H1 (cell line): ENCODE data around the gene GPR150. TPM values are rescaled to one million over a fixed set of nuclear protein-coding genes. Genes with fewer than 3 reads are reported as not detected.

Source experiments
- CTCF ChIA-PET: fragments of 300-600 bp; sonication (Branson Sonifier 250); formaldehyde crosslinking; loops from one replicate; lab custom pipeline; 2021; ENCODE audit not compliant: partially characterized antibody; lab: Charles Lee
- POLR2A ChIA-PET: fragments of 300-600 bp; sonication (Branson Sonifier 250); formaldehyde crosslinking; loops from one replicate; lab custom pipeline; 2021; ENCODE audit warnings: inconsistent platforms; ENCODE audit not compliant: partially characterized antibody; lab: Charles Lee
- DNase-seq, 2 experiments: peaks; one replicate each; pipeline versions ENCODE4 v3.0.0 to v3.0.0-alpha.2; 2010 to 2022; ENCODE audit warnings: low spot score in 2 of 2, low read depth in 1 of 2, mixed read lengths in 1 of 2
- FAIRE-seq: peaks from 2 replicates; lab custom pipeline; 2011; peaks lifted over from hg19 to GRCh38; lab: Jason Lieb, UNC
- H2AFZ ChIP-seq: 2 replicates; pipeline ENCODE4 v1.8.1; 2012; ENCODE audit warnings: low read length, inconsistent platforms
- H2AK5ac ChIP-seq: 2 replicates; pipeline ENCODE4 v1.6.1; 2013; ENCODE audit warnings: low read depth, low read length
- H2BK120ac ChIP-seq: replicated peaks from 2 replicates; pipeline ENCODE3; 2013; ENCODE audit warnings: low read depth, low read length, inconsistent platforms
- H2BK12ac ChIP-seq: 2 replicates; pipeline ENCODE4 v1.6.1; 2013; ENCODE audit warnings: low read depth, low read length
- H2BK15ac ChIP-seq: 2 replicates; pipeline ENCODE4 v1.6.1; 2013; ENCODE audit warnings: low read length
- H2BK20ac ChIP-seq: 2 replicates; pipeline ENCODE4 v1.6.1; 2013; ENCODE audit warnings: low read length
- H2BK5ac ChIP-seq: 2 replicates; pipeline ENCODE4 v1.6.1; 2013; ENCODE audit warnings: low read depth, low read length
- H3K14ac ChIP-seq: 2 replicates; pipeline ENCODE4 v1.6.1; 2013; ENCODE audit warnings: inconsistent platforms; ENCODE audit not compliant: insufficient read length
- H3K18ac ChIP-seq: 2 replicates; pipeline ENCODE4 v1.6.1; 2013; ENCODE audit warnings: low read length; ENCODE audit errors: extremely low read depth
- H3K23ac ChIP-seq: 2 replicates; pipeline ENCODE4 v1.6.1; 2013; ENCODE audit warnings: inconsistent platforms; ENCODE audit not compliant: insufficient read length
- H3K23me2 ChIP-seq: 2 replicates; pipeline ENCODE4 v1.6.1; 2013; ENCODE audit warnings: low read depth, low read length
- H3K27ac ChIP-seq: 2 replicates; pipeline ENCODE4 v1.6.1; 2011; ENCODE audit warnings: low read depth, low read length, inconsistent platforms
- H3K27me3 ChIP-seq, 4 experiments: replicated peaks in 1 of 4; 1 replicate in 1 of 4; 2 replicates in 3 of 4; pipeline versions ENCODE4 v1.6.1 to v1.8.1; 2011 to 2013; ENCODE audit warnings: low read length in 3 of 4, mild to moderate bottlenecking in 3 of 4, inconsistent platforms in 2 of 4, mixed read lengths in 2 of 4, moderate library complexity in 1 of 4; ENCODE audit not compliant: control insufficient read depth in 3 of 4, insufficient read depth in 3 of 4; ENCODE audit errors: extremely low read depth in 1 of 4
- H3K36me3 ChIP-seq, 4 experiments: 2 replicates each; pipeline versions ENCODE4 v1.6.1 to v1.8.1; 2011 to 2013; ENCODE audit warnings: mild to moderate bottlenecking in 4 of 4, low read length in 3 of 4, moderate library complexity in 2 of 4, control low read depth in 1 of 4, inconsistent platforms in 1 of 4; ENCODE audit not compliant: insufficient read depth in 4 of 4, control insufficient read depth in 2 of 4
- H3K4ac ChIP-seq: replicated peaks from 2 replicates; pipeline ENCODE3; 2013; ENCODE audit warnings: low read length, low read depth, mixed read lengths, inconsistent platforms; ENCODE audit not compliant: insufficient read length
- H3K4me1 ChIP-seq, 4 experiments: replicated peaks in 1 of 4; 1 replicate in 1 of 4; 2 replicates in 3 of 4; pipeline versions ENCODE4 v1.6.1 to v1.8.1; 2011 to 2013; ENCODE audit warnings: low read length in 3 of 4, inconsistent platforms in 2 of 4, mixed read lengths in 1 of 4; ENCODE audit not compliant: insufficient read depth in 4 of 4, control insufficient read depth in 3 of 4
- H3K4me2 ChIP-seq, 2 experiments: 2 replicates each; pipeline versions ENCODE4 v1.6.1 to v1.8.1; 2011 to 2013; ENCODE audit warnings: low read depth in 2 of 2, low read length in 2 of 2, control low read depth in 1 of 2, inconsistent platforms in 1 of 2, mild to moderate bottlenecking in 1 of 2; ENCODE audit not compliant: insufficient read depth in 1 of 2
- H3K4me3 ChIP-seq, 4 experiments: fragments of 200-600, 300-600 bp in 1 of 4; sonication (generic), shearing (Covaris generic), sonication (Bioruptor Twin) in 1 of 4; 2 replicates each; pipeline versions ENCODE4 v1.5.1 to v1.8.1; 2011 to 2016; ENCODE audit warnings: low read length in 4 of 4, low read depth in 3 of 4, control low read depth in 2 of 4, inconsistent platforms in 2 of 4, mild to moderate bottlenecking in 2 of 4, mixed read lengths in 1 of 4, moderate library complexity in 1 of 4; ENCODE audit not compliant: insufficient read depth in 2 of 4; ENCODE audit errors: extremely low read depth in 1 of 4
- H3K56ac ChIP-seq: replicated peaks from 2 replicates; pipeline ENCODE3; 2013; ENCODE audit warnings: low read depth, mild to moderate bottlenecking, mixed read lengths, low read length, inconsistent platforms; ENCODE audit not compliant: insufficient read length
- H3K79me1 ChIP-seq: 2 replicates; pipeline ENCODE4 v1.6.1; 2013; ENCODE audit warnings: low read depth, low read length, control low read depth
- H3K79me2 ChIP-seq, 2 experiments: 2 replicates each; pipeline versions ENCODE4 v1.6.1 to v1.8.1; 2012 to 2013; ENCODE audit warnings: low read length in 2 of 2, mild to moderate bottlenecking in 2 of 2, inconsistent platforms in 1 of 2; ENCODE audit not compliant: insufficient read depth in 2 of 2, control insufficient read depth in 1 of 2
- H3K9ac ChIP-seq, 4 experiments: replicated peaks in 1 of 4; 1 replicate in 1 of 4; 2 replicates in 3 of 4; pipeline versions ENCODE4 v1.6.1 to v1.8.1; 2011 to 2013; ENCODE audit warnings: low read depth in 3 of 4, low read length in 3 of 4, control low read depth in 2 of 4, mild to moderate bottlenecking in 2 of 4, moderate library complexity in 2 of 4, inconsistent platforms in 1 of 4; ENCODE audit errors: extremely low read depth in 1 of 4
- H3K9me3 ChIP-seq, 2 experiments: 2 replicates each; pipeline versions ENCODE4 v1.6.1 to v1.8.1; 2012 to 2013; ENCODE audit warnings: mild to moderate bottlenecking in 2 of 2, moderate library complexity in 2 of 2, control low read depth in 1 of 2, inconsistent platforms in 1 of 2, low read depth in 1 of 2, low read length in 1 of 2, mixed read lengths in 1 of 2; ENCODE audit not compliant: insufficient read depth in 2 of 2
- H4K20me1 ChIP-seq, 2 experiments: replicated peaks in 1 of 2; 2 replicates each; pipeline versions ENCODE3 to v1.8.1; 2011 to 2013; ENCODE audit warnings: inconsistent platforms in 2 of 2, low read length in 2 of 2, mild to moderate bottlenecking in 1 of 2; ENCODE audit not compliant: insufficient read depth in 2 of 2, control insufficient read depth in 1 of 2
- H4K5ac ChIP-seq: 2 replicates; pipeline ENCODE4 v1.6.1; 2013; ENCODE audit warnings: low read length, low read depth, mixed read lengths, inconsistent platforms; ENCODE audit not compliant: insufficient read length
- H4K8ac ChIP-seq: 2 replicates; pipeline ENCODE4 v1.8.0; 2013; ENCODE audit warnings: mild to moderate bottlenecking, moderate library complexity, low read length, inconsistent platforms; ENCODE audit not compliant: insufficient read depth; ENCODE audit errors: extremely low read depth
- H4K91ac ChIP-seq: replicated peaks from 2 replicates; pipeline ENCODE3; 2013; ENCODE audit warnings: low read length, mixed read lengths, inconsistent platforms; ENCODE audit not compliant: insufficient read length
- BCL11A ChIP-seq, 2 experiments: IDR thresholded peaks; one replicate each; pipeline ENCODE4 v1.6.1; 2011; ENCODE audit warnings: low read depth in 2 of 2, low read length in 2 of 2, mild to moderate bottlenecking in 2 of 2
- CEBPB ChIP-seq: IDR thresholded peaks from 2 replicates; pipeline ENCODE4 v1.6.1; 2012; ENCODE audit warnings: low read depth, low read length
- GTF2F1 ChIP-seq: IDR thresholded peaks from 2 replicates; pipeline ENCODE4 v1.6.1; 2012; ENCODE audit warnings: low read depth, low read length, improper control_type of control experiment, borderline replicate concordance
- MAFK ChIP-seq: IDR thresholded peaks from 2 replicates; pipeline ENCODE4 v1.6.1; 2012; ENCODE audit warnings: low read depth, mild to moderate bottlenecking, improper control_type of control experiment, low read length
- POLR2AphosphoS5 ChIP-seq: IDR thresholded peaks from 2 replicates; pipeline ENCODE4 v1.6.1; 2011; ENCODE audit warnings: low read depth, low read length
- POU5F1 ChIP-seq: IDR thresholded peaks from 2 replicates; pipeline ENCODE4 v1.6.1; 2011; ENCODE audit warnings: low read depth, mild to moderate bottlenecking, low read length, moderate library complexity
- SIN3A ChIP-seq, 2 experiments: IDR thresholded peaks in 1 of 2; conservative IDR thresholded peaks in 1 of 2; 2 replicates each; pipeline ENCODE4 v1.6.1; 2011 to 2012; ENCODE audit warnings: low read length in 2 of 2, improper control_type of control experiment in 1 of 2, low read depth in 1 of 2, mild to moderate bottlenecking in 1 of 2
- SP2 ChIP-seq: IDR thresholded peaks from 2 replicates; pipeline ENCODE4 v1.6.1; 2012; ENCODE audit warnings: mild to moderate bottlenecking, low read length, inconsistent platforms
- USF2 ChIP-seq: IDR thresholded peaks from 2 replicates; pipeline ENCODE4 v1.6.1; 2011; ENCODE audit warnings: low read length, improper control_type of control experiment
- WGBS, 2 experiments: shearing (Covaris generic) in 1 of 2; methylation state at CpG; one replicate each; pipeline versions ENCODE4 v1.1.6 to v1.1.7; 2013 to 2015; ENCODE audit warnings: low lambda C conversion rate in 2 of 2, mixed read lengths in 2 of 2, inconsistent platforms in 1 of 2, low coverage in 1 of 2, missing lambda C conversion rate in 1 of 2; ENCODE audit not compliant: insufficient replicate concordance in 2 of 2, insufficient coverage in 1 of 2, insufficient read length in 1 of 2; ENCODE audit errors: extremely low coverage in 1 of 2, missing lambda C conversion rate in 1 of 2; 5-methylcytosine and 5-hydroxymethylcytosine counted together
- polyA plus RNA-seq, 7 experiments: library from polyadenylated mRNA; depleted of rRNA in 3 of 7; stranded (reverse) in 5 of 7; unstranded in 2 of 7; fragments of >200 nt in 5 of 7; fragments of 200-250 nt in 2 of 7; gene quantifications; 1 replicate in 5 of 7; 2 replicates in 1 of 7; 4 replicates in 1 of 7; pipeline versions ENCODE4 v1.2.1 to v1.2.3, GENCODE V29; 2011 to 2013; ENCODE audit warnings: missing spikeins in 2 of 7, mixed read lengths in 2 of 7
- total RNA-seq: library from RNA; stranded (reverse); fragmentation: NEBNext Ultra II Directional; extraction: Animal tissue kit (Norgen Biotek cat#: 25700); gene quantifications from 2 replicates; pipeline ENCODE4 v1.2.1, GENCODE V29; 2021

Gene GPR150
- total and polyA plus RNA-seq, 2 of the 8 experiments (the other 6 are each of a cell fraction or from before 2014, with no cell fraction given) = 0.14 TPM; not detected in 1

- no peak overlapping the region for H4K91ac ChIP-seq
- H3K9ac ChIP-seq = no peak overlapping the region
- no peak overlapping the region for H2BK15ac ChIP-seq
- no peaks in the 10 kb centered on the region for H3K23me2 ChIP-seq
- POLR2A ChIA-PET = no interaction called here
- H3K79me1 ChIP-seq = no peaks in the 10 kb centered on the region
- no peak overlapping the region for H2AFZ ChIP-seq
- no peak overlapping the region for H3K27ac ChIP-seq
- no peaks in the 10 kb centered on the region for H3K4me1 ChIP-seq
- H3K79me2 ChIP-seq = no peaks in the 10 kb centered on the region
- H3K4me2 ChIP-seq = no peak overlapping the region
- no peak overlapping the region for H4K8ac ChIP-seq
- H3K27me3 ChIP-seq = no peaks in the 10 kb centered on the region
- no peak overlapping the region for H2BK12ac ChIP-seq
- DNase-seq (no peak), FAIRE-seq (no peak)
- no peak overlapping the region for H3K4me3 ChIP-seq
- H2BK5ac ChIP-seq = no peak overlapping the region
- H3K56ac ChIP-seq = no peak overlapping the region
- H3K18ac ChIP-seq = no peak overlapping the region
- no peak overlapping the region for H2AK5ac ChIP-seq
- WGBS, 2 experiments = 88% methylated on average over 3 of the region's 3 CpGs; no CpG with 5 or more reads in 1 of the 2 experiments
- H2BK20ac ChIP-seq = no peak overlapping the region
- H3K4ac ChIP-seq = no peak overlapping the region
- H3K14ac ChIP-seq = no peak overlapping the region
- CTCF ChIA-PET = interaction anchor here (1.1 to 2.1 kb wide), 2 partner anchors 10 to 13 kb away, joined by 3 to 13 read pairs; partner anchors contain the start of gene RFESD
- no peaks in the 10 kb centered on the region for H4K20me1 ChIP-seq
- H3K9me3 ChIP-seq = peaks cover under 1 to 6% of the 10 kb centered on the region in 2 experiments; a peak in 1 of 4 replicates
- no peaks in the 10 kb centered on the region for H3K36me3 ChIP-seq
- H4K5ac ChIP-seq = no peak overlapping the region
- H2BK120ac ChIP-seq = no peak overlapping the region
- TF ChIP-seq CEBPB (no peak), GTF2F1 (no peak), POU5F1 (no peak), USF2 (no peak), BCL11A (IDR thresholded peaks at IDR 0.05; ENCODE audit: low read depth in 2 of 2, low read length in 2 of 2) (no peak), SP2 (no peak), SIN3A (conservative IDR thresholded peaks at IDR 0.05 in 1 of 2, IDR thresholded peaks at IDR 0.05 in 1 of 2; ENCODE audit: low read depth in 1 of 2, low read length in 2 of 2) (no peak), POLR2AphosphoS5 (no peak), MAFK (no peak)
- H3K23ac ChIP-seq = no peak overlapping the region
These were observed 14.2 kb downstream of the GPR150 start for GRCh38 chr5:95634081-95634480.
